Right atrium auricular region (tissue), 2 donors: ENCODE data around the gene ADH4. TPM values are rescaled to one million over a fixed set of nuclear protein-coding genes. Genes with fewer than 3 reads are reported as not detected.

ENCODE experiments used
- DNase-seq: peaks from one replicate; pipeline ENCODE4 v3.0.0-alpha.2; 2019; ENCODE audit warnings: low spot score
- H3K27ac ChIP-seq, 2 donors: fragments of 200-600 bp; sonication (generic); 1 replicate in 1 of 2; 2 replicates in 1 of 2; pipeline ENCODE4 v1.5.1; 2016 to 2019
- H3K27me3 ChIP-seq, 2 donors: fragments of 200-600 bp; sonication (generic); one replicate each; pipeline versions ENCODE4 v1.5.1 to v1.6.0; 2017 to 2019
- H3K36me3 ChIP-seq: fragments of 200-600 bp; sonication (generic); one replicate; pipeline ENCODE4 v1.5.1; 2016
- H3K4me1 ChIP-seq, 2 donors: fragments of 200-600 bp; sonication (generic); one replicate each; pipeline versions ENCODE4 v1.5.1 to v1.6.0; 2017 to 2019
- H3K4me3 ChIP-seq, 2 donors: fragments of 200-600 bp; sonication (generic); 1 replicate in 1 of 2; 2 replicates in 1 of 2; pipeline ENCODE4 v1.5.1; 2017 to 2019; ENCODE audit warnings: mild to moderate bottlenecking in 1 of 2, moderate library complexity in 1 of 2
- H3K9me3 ChIP-seq, 2 donors: fragments of 200-600 bp; sonication (generic); one replicate each; pipeline ENCODE4 v1.5.1; 2019
- CTCF ChIP-seq, 2 donors: fragments of 200-600 bp; sonication (generic); IDR thresholded peaks; one replicate each; pipeline ENCODE4 v1.5.1; 2019; ENCODE audit warnings: antibody characterized with exemption in 2 of 2
- total RNA-seq, 2 donors: library from RNA; depleted of rRNA; stranded (reverse); fragments of >200 nt; gene quantifications; one replicate each; pipeline ENCODE4 v1.1.0, GENCODE V29; 2016

Gene ADH4
- total RNA-seq, 2 donors from 2014 or later, result not detected

- no peak for TF ChIP-seq CTCF (IDR thresholded peaks at IDR 0.05)
- DNase-seq, result no peak
- no peaks in the 10 kb centered on the region for H3K27me3 ChIP-seq
- H3K4me1 ChIP-seq, result no peaks in the 10 kb centered on the region
- H3K27ac ChIP-seq, result no peak overlapping the region
- peaks cover 70% of the 10 kb centered on the region for H3K36me3 ChIP-seq
- H3K4me3 ChIP-seq, result no peak overlapping the region
- no peaks in the 10 kb centered on the region for H3K9me3 ChIP-seq
Observed at GRCh38 chr4:99076292-99076976, 67.7 kb downstream of the ADH4 start.

GRCh38 chr4:99074816-99075215 lies 69.3 kb downstream of the ADH4 start:
- Histone ChIP-seq H3K4me1 (no peaks in the 10 kb centered on the region), H3K4me3 (no peak overlapping the region), H3K36me3 (peaks cover 70% of the 10 kb centered on the region), H3K9me3 (no peaks in the 10 kb centered on the region), H3K27me3 (no peaks in the 10 kb centered on the region), H3K27ac (no peak overlapping the region)
- TF ChIP-seq CTCF (IDR thresholded peaks at IDR 0.05), result no peak
- no peak for DNase-seq

Other genes starting within 250 kb of the ADH4 start
- 10 to 100 TPM; 57.2 to 62.8 TPM for gene EIF4E, start 215.2 kb downstream of the ADH4 start, total RNA-seq
- 10 to 100 TPM; 50.3 to 56.2 TPM for gene METAP1, start 148.6 kb downstream of the ADH4 start, total RNA-seq
- gene ADH5, start 55.5 kb downstream of the ADH4 start, total RNA-seq, result 10 to 100 TPM; 67.4 to 76.3 TPM
- gene ADH6, start 74.9 kb upstream of the ADH4 start, total RNA-seq, result 1 to 10 TPM in 1 of 2 donors, not detected in 1; 3.6 TPM
- gene ADH1A, start 146.7 kb upstream of the ADH4 start, total RNA-seq, result not detected
- 100 to 1,000 TPM; 111 to 477 TPM for gene ADH1B, start 177.1 kb upstream of the ADH4 start, total RNA-seq
- 10 to 100 TPM in 1 of 2 donors, 1 to 10 TPM in 1; 4.9 to 12.0 TPM for gene ADH1C, start 208.4 kb upstream of the ADH4 start, total RNA-seq